Keratinocyte (primary cell): ENCODE data around the gene CCS. TPM values are rescaled to one million over a fixed set of nuclear protein-coding genes. Genes with fewer than 3 reads are reported as not detected.

ENCODE experiments used
- DNase-seq: peaks from one replicate; pipeline ENCODE4 v3.0.0-alpha.2; 2011; ENCODE audit warnings: low read depth, missing footprints, low spot score
- FAIRE-seq: peaks from 2 replicates; lab custom pipeline; 2011; peaks lifted over from hg19 to GRCh38; lab: Jason Lieb, UNC
- H2AFZ ChIP-seq: 2 replicates; pipeline ENCODE4 v1.6.0; 2012; ENCODE audit warnings: low read length, control low read depth, inconsistent platforms; ENCODE audit not compliant: control insufficient read depth
- H3K27ac ChIP-seq: 2 replicates; pipeline ENCODE4 v1.5.1; 2011; ENCODE audit warnings: low read length; ENCODE audit not compliant: control insufficient read depth, insufficient read depth
- H3K27me3 ChIP-seq: 3 replicates; pipeline ENCODE4 v1.6.0; 2011; ENCODE audit warnings: low read length; ENCODE audit not compliant: control insufficient read depth, insufficient read depth; ENCODE audit errors: extremely low read depth
- H3K36me3 ChIP-seq, 2 experiments: 2 replicates in 1 of 2; 3 replicates in 1 of 2; pipeline ENCODE4 v1.5.1; 2011; ENCODE audit warnings: low read length in 2 of 2, mild to moderate bottlenecking in 1 of 2; ENCODE audit not compliant: control insufficient read depth in 2 of 2, insufficient read depth in 2 of 2; ENCODE audit errors: extremely low read depth in 1 of 2
- H3K4me1 ChIP-seq: 3 replicates; pipeline ENCODE4 v1.5.1; 2011; ENCODE audit warnings: low read length; ENCODE audit not compliant: control insufficient read depth, insufficient read depth; ENCODE audit errors: extremely low read depth
- H3K4me2 ChIP-seq: 3 replicates; pipeline ENCODE4 v1.6.0; 2011; ENCODE audit warnings: low read depth, low read length; ENCODE audit not compliant: control insufficient read depth, insufficient read depth; ENCODE audit errors: extremely low read depth
- H3K4me3 ChIP-seq, 3 experiments: fragments of 200-600 bp in 1 of 3; sonication (generic) in 1 of 3; 2 replicates in 2 of 3; 3 replicates in 1 of 3; pipeline ENCODE4 v1.5.1; 2011 to 2016; ENCODE audit warnings: low read length in 3 of 3, mild to moderate bottlenecking in 3 of 3, control low read depth in 2 of 3, inconsistent platforms in 1 of 3, low read depth in 1 of 3, mixed read lengths in 1 of 3, mixed run types in 1 of 3, moderate library complexity in 1 of 3; ENCODE audit not compliant: control insufficient read depth in 2 of 3, insufficient read depth in 2 of 3; ENCODE audit errors: extremely low read depth in 1 of 3
- H3K79me2 ChIP-seq: 2 replicates; pipeline ENCODE4 v1.6.0; 2012; ENCODE audit warnings: low read length; ENCODE audit not compliant: control insufficient read depth, insufficient read depth
- H3K9ac ChIP-seq: 3 replicates; pipeline ENCODE4 v1.6.0; 2011; ENCODE audit warnings: low read length; ENCODE audit not compliant: control insufficient read depth, insufficient read depth; ENCODE audit errors: extremely low read depth
- H3K9me1 ChIP-seq: 3 replicates; pipeline ENCODE4 v1.6.0; 2011; ENCODE audit warnings: low read length; ENCODE audit not compliant: control insufficient read depth, insufficient read depth; ENCODE audit errors: extremely low read depth
- H3K9me3 ChIP-seq: 2 replicates; pipeline ENCODE4 v1.5.1; 2012; ENCODE audit warnings: low read depth, low read length; ENCODE audit not compliant: control insufficient read depth
- H4K20me1 ChIP-seq: 3 replicates; pipeline ENCODE4 v1.6.0; 2011; ENCODE audit warnings: low read length; ENCODE audit not compliant: control insufficient read depth, insufficient read depth; ENCODE audit errors: extremely low read depth
- EZH2 ChIP-seq: IDR thresholded peaks from one replicate; pipeline ENCODE4 v1.6.1; 2012; ENCODE audit warnings: inconsistent platforms, mild to moderate bottlenecking, low read length, moderate library complexity
- dilution Hi-C: fragments of 300-500 bp; cut with MboI; formaldehyde crosslinking; loops from one replicate; pipeline ENCODE4 v1.7.0; 2020; ENCODE audit warnings: low sequenced_read_pairs; ENCODE audit not compliant: extremely low pct_ligation_motif_present
- polyA plus RNA-seq, 5 experiments: library from polyadenylated mRNA; depleted of rRNA in 3 of 5; stranded (reverse) in 3 of 5; stranded (forward) in 1 of 5; unstranded in 1 of 5; fragments of >200 nt; gene quantifications; 1 replicate in 1 of 5; 2 replicates in 3 of 5; 3 replicates in 1 of 5; pipeline versions ENCODE4 v1.2.1 to v1.2.3, GENCODE V29; 2011 to 2012; ENCODE audit warnings: missing spikeins in 2 of 5, low read depth in 1 of 5, low replicate concordance in 1 of 5
- TF ChIP-seq, protein P1 (sequence below), 3 experiments: IDR thresholded peaks in 1 of 3; conservative IDR thresholded peaks in 1 of 3; optimal IDR thresholded peaks in 1 of 3; 2 replicates in 2 of 3; 3 replicates in 1 of 3; pipeline versions ENCODE3 to v1.5.1; 2011; ENCODE audit warnings: low read length in 3 of 3, mild to moderate bottlenecking in 3 of 3, moderate library complexity in 2 of 3, control low read depth in 1 of 3, inconsistent platforms in 1 of 3; ENCODE audit not compliant: insufficient read depth in 2 of 3; ENCODE audit errors: extremely low read depth in 1 of 3

CCS gene
- polyA plus RNA-seq, 1 donor (not counting 4 experiments of a cell fraction or from before 2014, with no cell fraction given) = 17.6 TPM

DNA sequence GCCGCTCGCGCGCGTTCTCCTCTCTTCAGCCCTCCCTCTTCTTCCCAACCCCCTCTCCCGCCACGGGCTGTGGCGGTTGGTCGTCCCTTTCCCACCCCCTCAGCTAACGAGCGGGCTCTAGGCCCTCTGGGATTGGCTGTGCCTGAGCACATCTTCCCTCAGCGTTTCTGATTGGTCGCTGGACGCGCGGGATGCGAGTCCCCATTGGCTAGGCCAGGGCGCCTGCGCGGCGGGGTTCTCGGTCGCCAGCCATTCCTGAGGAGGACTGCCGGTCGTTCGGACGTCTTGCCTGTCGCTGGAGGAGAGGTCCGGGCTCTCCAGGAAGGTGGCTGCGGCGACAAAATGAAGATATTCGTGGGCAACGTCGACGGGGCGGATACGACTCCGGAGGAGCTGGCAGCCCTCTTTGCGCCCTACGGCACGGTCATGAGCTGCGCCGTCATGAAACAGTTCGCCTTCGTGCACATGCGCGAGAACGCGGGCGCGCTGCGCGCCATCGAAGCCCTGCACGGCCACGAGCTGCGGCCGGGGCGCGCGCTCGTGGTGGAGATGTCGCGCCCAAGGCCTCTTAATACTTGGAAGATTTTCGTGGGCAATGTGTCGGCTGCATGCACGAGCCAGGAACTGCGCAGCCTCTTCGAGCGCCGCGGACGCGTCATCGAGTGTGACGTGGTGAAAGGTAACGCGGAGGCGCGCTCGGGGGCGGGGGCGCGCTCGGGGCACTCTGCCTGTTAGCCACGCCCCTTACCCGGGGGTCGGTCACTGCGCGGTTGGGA, 23.6 kb downstream of the CCS start, which contains the start of gene RBM14:
TSS of gene RBM14 (plus strand) at position 252 of the 776 bp plus-strand sequence. CDS start at position 343, 91 bp downstream.
- peak within 1 kb of the TSS; percentile 100 for H3K4me2 ChIP-seq
- no peaks in the 10 kb centered on the region for H3K9me3 ChIP-seq
- DNase-seq = peak; percentile 96
- H3K27ac ChIP-seq = peak within 1 kb of the TSS; percentile 97
- peak within 1 kb of the TSS; percentile 94 for H2AFZ ChIP-seq
- TF ChIP-seq, protein P1, sequence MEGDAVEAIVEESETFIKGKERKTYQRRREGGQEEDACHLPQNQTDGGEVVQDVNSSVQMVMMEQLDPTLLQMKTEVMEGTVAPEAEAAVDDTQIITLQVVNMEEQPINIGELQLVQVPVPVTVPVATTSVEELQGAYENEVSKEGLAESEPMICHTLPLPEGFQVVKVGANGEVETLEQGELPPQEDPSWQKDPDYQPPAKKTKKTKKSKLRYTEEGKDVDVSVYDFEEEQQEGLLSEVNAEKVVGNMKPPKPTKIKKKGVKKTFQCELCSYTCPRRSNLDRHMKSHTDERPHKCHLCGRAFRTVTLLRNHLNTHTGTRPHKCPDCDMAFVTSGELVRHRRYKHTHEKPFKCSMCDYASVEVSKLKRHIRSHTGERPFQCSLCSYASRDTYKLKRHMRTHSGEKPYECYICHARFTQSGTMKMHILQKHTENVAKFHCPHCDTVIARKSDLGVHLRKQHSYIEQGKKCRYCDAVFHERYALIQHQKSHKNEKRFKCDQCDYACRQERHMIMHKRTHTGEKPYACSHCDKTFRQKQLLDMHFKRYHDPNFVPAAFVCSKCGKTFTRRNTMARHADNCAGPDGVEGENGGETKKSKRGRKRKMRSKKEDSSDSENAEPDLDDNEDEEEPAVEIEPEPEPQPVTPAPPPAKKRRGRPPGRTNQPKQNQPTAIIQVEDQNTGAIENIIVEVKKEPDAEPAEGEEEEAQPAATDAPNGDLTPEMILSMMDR (optimal IDR thresholded peaks at IDR 0.05 in 1 of 3, IDR thresholded peaks at IDR 0.05 in 1 of 3, conservative IDR thresholded peaks at IDR 0.05 in 1 of 3; ENCODE audit: extremely low read depth in 1 of 3, insufficient read depth in 2 of 3, low read length in 3 of 3) = no peak
- no peaks in the 10 kb centered on the region for H3K9me1 ChIP-seq
- H3K27me3 ChIP-seq = no peaks in the 10 kb centered on the region
- H3K4me1 ChIP-seq = peaks cover 21% of the 10 kb centered on the region
- H4K20me1 ChIP-seq = peaks cover 37% of the 10 kb centered on the region
- H3K79me2 ChIP-seq = peaks cover 50% of the 10 kb centered on the region
- peak within 1 kb of the TSS; percentile 85 to 100 (median 96) for H3K4me3 ChIP-seq
- peaks cover 1 to 18% of the 10 kb centered on the region in 2 experiments for H3K36me3 ChIP-seq
- dilution Hi-C loops = no loop called here
- FAIRE-seq = peak; percentile 13
- peak within 1 kb of the TSS; percentile 98 for H3K9ac ChIP-seq

DNA sequence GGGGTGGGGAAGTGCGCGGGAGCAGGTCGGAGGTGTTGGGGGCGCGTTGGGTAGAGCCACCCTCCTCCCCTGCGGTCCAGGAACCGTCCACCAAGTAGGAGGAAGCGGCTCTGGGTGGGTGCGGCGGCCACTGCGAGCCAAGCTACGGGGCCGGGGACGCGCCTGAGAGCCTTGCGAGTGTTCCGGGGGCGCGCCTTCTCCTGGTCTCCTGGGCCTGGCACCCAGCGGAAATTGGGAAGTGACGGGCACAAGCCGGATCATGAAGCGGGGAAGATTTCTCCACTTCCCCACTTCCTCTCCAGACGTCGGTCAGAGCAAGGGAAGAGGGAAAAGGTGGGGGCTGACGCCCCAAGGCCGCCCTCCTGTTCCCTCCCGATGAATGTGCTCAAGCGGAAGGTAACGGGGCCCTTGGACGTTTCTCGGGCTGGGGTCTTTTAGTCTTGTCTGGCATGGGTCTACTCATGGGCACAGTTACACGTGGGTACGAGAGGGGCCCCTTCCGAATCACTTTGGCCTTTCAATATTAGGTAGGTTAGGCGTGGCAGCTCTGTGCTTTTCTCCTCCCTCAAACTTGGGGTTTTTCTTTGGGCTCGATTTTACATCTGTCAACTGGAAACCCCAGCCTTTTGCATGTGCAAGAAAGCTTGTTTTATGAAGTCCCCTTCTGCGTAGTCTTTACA, 24.3 kb downstream of the CCS start:
- peaks cover under 1% of the 10 kb centered on the region for H3K9me1 ChIP-seq
- peaks cover 57% of the 10 kb centered on the region for H3K79me2 ChIP-seq
- TF ChIP-seq, protein P1 (optimal IDR thresholded peaks at IDR 0.05 in 1 of 3, IDR thresholded peaks at IDR 0.05 in 1 of 3, conservative IDR thresholded peaks at IDR 0.05 in 1 of 3; ENCODE audit: extremely low read depth in 1 of 3, insufficient read depth in 2 of 3, low read length in 3 of 3) = no peak
- TF ChIP-seq EZH2 = no peak
- peak overlapping the region; percentile 100 for H3K4me2 ChIP-seq
- H4K20me1 ChIP-seq = peaks cover 42% of the 10 kb centered on the region
- no peaks in the 10 kb centered on the region for H3K9me3 ChIP-seq
- H3K36me3 ChIP-seq = peaks cover 1 to 19% of the 10 kb centered on the region in 2 experiments
- peak overlapping the region; percentile 98 for H3K9ac ChIP-seq
- H3K27me3 ChIP-seq = no peaks in the 10 kb centered on the region
- no peak for FAIRE-seq
- peak overlapping the region; percentile 85 to 100 (median 96) for H3K4me3 ChIP-seq
- no peak overlapping the region for H2AFZ ChIP-seq
- dilution Hi-C loops = no loop called here
- H3K4me1 ChIP-seq = peaks cover 21% of the 10 kb centered on the region
- no peak for DNase-seq
- H3K27ac ChIP-seq = peak overlapping the region; percentile 97
